Fibroblast of skin of right biceps (primary cell): Measurements from ENCODE around the gene SHC2.
"Not testable (repeated sequence)": the region's sequence is repeated elsewhere in the genome, so short reads cannot be mapped to it uniquely, and the experiment has no call there.

Experiments used
- DNase-seq: peaks from one replicate; pipeline ENCODE4 v3.0.0-alpha.2; 2013

SHC2 gene

GRCh38 chr19:405121-405965 is 55.5 kb downstream of the SHC2 start:
- no peak for DNase-seq

DNA sequence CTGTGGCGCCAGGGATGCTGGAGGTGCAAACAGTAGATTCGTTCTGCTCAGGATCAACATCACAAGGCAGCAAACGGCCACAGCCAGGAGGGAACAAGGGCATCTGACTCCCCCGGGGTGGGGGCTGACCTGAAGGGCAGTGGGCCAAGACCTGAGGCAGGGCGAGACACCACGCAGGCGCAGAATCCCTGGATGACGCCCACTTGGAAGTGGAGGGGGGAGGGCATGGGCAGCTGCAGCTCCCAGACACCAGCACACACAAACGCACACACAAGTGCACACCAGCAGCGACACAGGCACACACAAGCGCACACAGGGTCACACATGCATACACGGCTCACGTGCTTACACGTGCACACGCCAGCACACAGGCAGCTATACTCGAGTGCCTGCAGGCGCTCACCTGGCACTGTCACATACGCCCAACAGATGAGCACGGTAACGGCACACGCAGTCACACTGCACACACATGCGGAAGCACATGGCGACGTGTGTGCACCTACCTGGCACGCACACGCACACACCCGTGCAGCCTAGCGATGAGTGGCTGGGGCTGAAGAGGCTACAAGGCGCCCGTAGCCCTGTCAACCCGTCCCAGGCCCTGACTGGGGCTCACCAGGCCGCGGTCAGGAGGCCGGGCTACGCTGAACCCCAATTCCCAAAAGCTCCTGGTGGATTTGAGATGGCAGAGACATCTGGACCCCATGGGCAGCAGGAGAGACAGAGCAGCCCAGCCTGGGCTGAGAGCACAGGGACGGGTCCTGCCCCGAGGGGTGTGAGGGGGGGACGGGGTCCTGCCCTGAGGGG is 57.4 kb downstream of the SHC2 start:
- DNase-seq, result no peak

DNA sequence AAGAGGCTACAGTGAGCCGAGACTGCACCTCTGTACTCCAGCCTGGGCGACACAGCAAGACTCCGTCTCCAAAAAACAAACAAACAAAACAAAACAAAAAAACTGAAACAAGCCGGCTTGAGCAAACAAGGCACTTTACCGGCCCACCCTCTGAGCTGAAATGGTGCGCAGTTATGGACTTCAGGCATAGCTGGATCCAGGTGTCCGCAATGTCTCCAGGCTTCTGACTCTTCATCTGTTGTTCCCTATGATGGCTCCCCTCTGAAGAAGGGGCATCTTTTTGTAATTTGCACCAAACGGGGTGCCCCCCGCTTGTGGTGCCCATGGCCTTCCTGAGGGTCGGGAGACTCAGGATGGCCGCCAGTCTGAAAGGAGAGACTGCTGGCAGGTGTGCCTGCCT is 58.0 kb downstream of the SHC2 start:
- DNase-seq, result no peak

- DNase-seq, result no peak
Measured at GRCh38 chr19:401866-402511, 58.8 kb downstream of the SHC2 start.

- DNase-seq, result no peak
Measured at GRCh38 chr19:400976-401865, 59.6 kb downstream of the SHC2 start.

GRCh38 chr19:399370-399769 is 61.5 kb downstream of the SHC2 start:
- DNase-seq, result no peak

- no peak for DNase-seq
Measured at GRCh38 chr19:398719-399118, 62.1 kb downstream of the SHC2 start.

GRCh38 chr19:397941-398706 is 62.7 kb downstream of the SHC2 start:
- DNase-seq, result no peak

DNA sequence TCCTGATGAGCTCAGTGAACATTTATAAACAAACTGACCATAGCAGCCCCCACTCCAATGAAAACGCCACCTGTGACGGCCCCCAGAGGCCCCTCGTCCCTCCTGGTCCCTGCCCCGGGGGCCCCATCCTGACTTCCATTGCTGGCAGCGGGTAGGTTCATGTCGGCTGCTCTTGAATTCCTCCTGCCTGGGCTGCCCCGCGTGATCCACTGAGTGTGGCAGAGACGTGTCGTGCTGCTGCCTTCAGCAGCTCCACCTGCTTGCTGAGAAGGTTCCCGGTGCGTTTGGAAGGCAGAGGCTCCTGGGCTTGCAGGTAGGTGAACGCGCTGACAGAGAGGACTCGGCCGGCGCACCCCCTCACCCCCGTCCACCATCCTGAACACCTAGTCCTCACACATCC is 63.5 kb downstream of the SHC2 start:
- DNase-seq, result no peak

GRCh38 chr19:395467-395866 is 65.4 kb downstream of the SHC2 start:
- DNase-seq, result no peak

GRCh38 chr19:394857-395256 is 66.0 kb downstream of the SHC2 start:
- not testable (repeated sequence) for DNase-seq

DNA sequence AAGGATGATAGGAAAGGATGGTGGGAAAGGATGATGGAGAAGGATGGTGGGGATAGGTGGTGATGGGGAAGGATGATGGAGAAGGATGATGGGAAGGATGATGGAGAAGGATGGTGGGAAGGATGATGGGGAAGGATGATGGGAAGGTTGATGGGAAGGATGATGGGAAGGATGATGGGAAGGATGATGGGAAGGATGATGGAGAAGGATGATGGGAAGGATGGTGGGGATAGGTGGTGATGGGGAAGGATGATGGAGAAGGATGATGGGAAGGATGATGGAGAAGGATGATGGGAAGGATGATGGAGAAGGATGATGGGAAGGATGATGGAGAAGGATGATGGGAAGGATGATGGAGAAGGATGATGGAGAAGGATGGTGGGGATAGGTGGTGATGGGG is 67.3 kb downstream of the SHC2 start:
- DNase-seq, result not testable (repeated sequence)

DNA sequence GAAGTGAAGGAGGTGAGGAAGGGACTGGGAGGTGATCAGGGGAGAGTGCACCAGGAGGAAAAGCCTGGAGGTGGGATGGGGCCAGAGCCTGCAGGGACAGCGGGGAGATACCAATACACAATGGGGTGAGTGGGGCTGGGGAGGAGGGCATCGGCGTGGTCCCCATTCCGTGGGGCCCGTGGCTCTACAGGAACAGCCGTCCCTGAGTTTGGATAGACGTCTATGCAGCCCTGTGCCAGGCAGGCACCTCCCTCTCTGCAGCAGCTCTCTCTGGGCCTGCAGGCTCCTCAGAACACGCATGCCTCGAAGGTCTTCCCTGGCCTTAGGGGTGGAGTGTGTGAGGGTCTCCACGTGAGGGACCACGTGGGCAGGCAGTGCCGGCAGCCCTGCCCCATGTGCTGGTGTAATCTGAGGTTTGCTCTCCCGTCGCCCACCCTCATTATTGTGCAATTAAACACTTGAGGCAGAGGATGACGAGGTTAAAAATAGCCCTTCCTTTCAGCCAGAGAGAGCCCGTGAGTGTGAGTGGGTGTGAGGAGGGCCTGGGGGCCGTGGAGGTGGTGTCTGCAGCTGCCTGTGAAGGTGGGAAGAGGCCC is 68.4 kb downstream of the SHC2 start:
- DNase-seq, result no peak

GRCh38 chr19:391726-392374 is 69.0 kb downstream of the SHC2 start:
- no peak for DNase-seq

GRCh38 chr19:391207-391557 is 69.7 kb downstream of the SHC2 start:
- DNase-seq, result no peak

DNA sequence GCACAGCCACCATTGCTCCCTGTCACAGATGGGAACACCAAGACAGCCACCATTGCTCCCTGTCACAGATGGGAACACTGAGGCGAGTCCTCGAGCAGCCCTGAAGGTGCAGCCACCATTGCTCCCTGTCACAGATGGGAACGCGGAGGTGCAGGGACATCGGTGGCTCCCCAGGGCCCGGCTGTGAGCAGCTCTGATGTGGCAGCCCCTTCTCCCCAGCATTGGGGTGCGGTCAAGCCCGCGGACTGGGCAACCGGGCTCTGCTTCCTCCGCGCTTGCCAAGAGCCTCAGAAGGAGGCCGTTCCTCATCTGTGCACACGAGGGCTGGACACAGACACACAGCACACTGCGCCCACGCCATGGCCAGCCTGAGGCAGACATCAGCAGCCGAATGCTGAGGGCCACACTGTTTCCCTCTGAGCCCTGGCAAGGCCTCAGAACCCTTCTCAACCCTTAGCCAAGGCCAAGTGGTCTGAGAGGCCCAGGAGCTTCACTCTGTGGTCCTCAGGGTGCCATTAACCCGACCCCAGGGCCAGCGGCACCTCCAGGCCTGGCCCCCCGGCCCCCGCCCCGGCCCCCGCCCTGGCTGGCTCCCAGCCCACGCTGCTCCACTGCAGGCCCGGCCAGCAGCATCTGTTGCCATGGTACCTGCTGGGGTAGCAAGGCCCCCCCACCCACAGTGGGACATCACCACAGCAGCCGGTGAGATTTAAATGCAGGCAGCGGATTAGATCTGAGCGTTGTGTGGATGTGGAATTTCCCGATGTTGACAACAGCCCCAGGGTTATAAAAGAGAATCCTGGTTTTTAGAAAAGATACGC is 70.2 kb downstream of the SHC2 start:
- no peak for DNase-seq

GRCh38 chr19:389935-390289 is 70.9 kb downstream of the SHC2 start:
- DNase-seq, result no peak

DNA sequence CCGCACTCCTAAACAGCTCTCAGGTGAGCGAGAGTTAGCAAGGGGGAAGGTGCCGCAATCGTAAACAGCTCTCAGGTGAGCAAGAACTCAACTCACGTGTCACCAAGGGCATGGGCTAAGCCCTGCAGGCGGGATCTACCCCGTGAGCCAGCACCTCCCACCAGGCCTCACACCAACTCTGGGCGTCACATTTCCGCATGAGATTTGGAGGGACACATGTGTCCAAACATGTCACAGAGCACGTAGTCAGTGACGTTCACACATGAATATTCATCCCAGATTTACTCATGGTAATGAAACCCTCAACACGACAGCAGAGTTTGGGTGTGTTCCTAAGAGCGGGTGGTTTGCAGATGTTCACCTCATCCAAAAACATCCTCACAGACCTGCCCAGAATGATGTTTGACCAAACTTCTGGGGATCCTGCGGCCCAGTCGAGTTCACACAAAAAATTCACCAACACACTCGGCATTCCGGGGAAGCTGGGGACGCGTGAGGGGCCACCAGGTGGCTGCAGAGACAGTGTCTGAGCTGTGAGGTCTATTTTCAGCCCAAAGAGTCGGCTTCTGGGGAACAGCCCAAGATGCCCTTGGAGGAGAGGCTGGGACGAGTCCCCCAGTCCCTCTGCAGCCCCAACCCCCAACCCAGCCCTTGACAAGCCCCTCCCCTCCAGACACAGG is 71.4 kb downstream of the SHC2 start:
- DNase-seq, result no peak

GRCh38 chr19:388691-389090 is 72.1 kb downstream of the SHC2 start:
- no peak for DNase-seq

GRCh38 chr19:387777-388176 is 73.1 kb downstream of the SHC2 start:
- no peak for DNase-seq
